ENCODE data around the gene TCOF1. TPM values are rescaled to one million over a fixed set of nuclear protein-coding genes. Genes with fewer than 3 reads are reported as not detected.
A peak's percentile ranks its signal among the peaks of the same experiment; 100 is the strongest.

TCOF1 gene
- polyA plus RNA-seq, 4 donors = 29.5 to 46.3 (median 36.9) TPM

DNA sequence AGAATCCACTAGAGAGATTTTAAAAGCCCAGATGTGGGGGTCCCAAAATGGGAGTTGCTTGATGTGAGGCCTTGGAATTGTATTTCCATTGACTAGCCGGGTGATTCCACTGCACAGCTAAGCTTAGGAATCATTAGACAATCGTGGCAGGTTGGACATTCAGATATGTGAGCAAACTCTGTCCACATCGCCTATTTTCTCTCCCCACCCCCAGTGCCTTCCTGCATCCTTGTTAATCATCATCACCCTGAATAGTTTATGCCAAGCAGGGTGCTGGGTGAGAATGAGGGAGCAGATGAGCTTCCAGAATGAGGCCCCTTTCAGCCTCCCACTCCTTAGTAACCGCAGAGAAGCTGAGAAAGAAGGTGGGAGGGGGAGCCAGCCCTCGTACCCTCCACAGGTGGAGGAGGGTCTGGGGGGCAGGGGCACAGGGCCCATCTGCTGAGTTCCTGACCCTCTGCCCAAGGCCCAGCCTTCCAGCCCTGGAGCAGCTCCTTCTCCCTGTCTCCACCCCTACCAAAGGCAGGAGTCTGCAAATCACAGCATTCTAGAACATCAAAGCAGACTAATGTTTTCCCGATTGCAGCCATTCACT, 7.7 kb upstream of the TCOF1 start:
- no peak for DNase-seq (ENCODE audit: low read depth in 4 of 4, low spot score in 2 of 4)

- peak in 2 of 4 donors; percentile 19 to 56 for DNase-seq (ENCODE audit: low read depth in 4 of 4, low spot score in 2 of 4)
Observed at GRCh38 chr5:150350524-150351344, 6.8 kb upstream of the TCOF1 start.

DNA sequence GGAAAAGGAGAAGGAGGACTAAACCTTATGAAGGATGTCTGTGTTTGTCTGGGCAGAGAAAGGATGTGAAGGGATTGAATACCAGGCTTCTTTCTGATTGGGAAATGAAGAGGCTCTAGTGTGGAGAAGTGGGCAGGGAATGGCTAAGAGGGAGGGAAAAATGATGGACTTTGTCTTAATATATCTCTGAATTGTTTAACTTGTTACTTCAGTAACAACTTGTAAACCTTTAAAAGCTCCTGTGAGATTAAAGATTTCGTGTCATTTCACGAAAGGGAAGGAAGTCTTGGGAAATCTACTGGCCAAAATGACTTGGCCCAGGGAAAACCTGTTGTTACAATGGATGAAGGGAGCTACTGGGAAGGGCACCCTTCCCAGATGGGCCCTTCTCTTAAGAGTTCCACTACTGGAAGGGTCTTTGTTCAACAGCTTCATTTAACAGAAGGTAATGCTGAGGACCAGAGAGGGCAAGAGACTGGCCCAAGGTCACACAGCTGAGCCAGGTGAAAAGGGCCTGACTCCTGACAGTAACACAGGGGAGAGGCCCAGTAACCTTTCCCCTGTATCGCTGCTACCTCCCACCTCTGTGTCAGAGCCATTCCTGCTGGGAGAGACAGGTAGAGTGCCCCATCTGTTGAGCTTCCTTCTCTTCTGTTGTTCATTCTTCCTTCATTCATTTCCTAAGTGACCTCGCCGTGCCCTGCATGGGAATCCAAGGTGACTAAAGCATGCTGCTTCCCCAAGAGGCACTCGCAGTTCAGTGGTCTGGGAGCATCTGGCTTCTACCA, 5.1 kb upstream of the TCOF1 start:
- DNase-seq (ENCODE audit: low read depth in 4 of 4, low spot score in 2 of 4) = no peak

DNA sequence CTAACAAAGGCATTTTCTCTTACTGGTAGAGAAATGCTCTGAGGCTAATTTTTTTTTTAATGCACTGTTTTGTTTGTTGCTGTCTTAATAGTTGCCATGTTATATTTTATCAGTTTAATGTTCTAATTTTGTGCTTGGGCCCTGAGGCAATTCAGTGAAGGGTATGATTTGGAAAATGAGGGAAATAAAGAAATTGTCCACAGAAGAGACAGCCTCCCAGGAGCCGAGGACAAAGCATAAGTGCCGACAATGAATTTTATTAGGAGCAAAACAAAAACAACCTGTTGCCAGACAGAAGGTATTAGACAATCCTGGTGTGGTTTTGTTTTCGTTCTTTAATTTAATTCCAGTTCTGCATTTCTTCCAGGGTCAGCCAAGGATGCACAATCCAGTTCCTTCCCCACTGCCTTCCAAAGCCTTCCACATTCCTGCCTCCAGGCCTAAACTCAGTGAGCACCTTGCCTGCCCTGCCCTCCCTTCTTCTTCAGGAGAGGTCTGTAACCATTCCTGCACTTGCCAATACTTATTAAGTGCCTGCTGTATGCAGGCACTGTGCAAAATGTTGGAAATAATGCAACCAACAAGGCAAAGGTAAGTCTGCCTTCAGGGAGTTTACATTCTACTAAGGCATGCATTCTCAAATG, 4.3 kb upstream of the TCOF1 start:
- no peak for DNase-seq (ENCODE audit: low read depth in 4 of 4, low spot score in 2 of 4)

DNA sequence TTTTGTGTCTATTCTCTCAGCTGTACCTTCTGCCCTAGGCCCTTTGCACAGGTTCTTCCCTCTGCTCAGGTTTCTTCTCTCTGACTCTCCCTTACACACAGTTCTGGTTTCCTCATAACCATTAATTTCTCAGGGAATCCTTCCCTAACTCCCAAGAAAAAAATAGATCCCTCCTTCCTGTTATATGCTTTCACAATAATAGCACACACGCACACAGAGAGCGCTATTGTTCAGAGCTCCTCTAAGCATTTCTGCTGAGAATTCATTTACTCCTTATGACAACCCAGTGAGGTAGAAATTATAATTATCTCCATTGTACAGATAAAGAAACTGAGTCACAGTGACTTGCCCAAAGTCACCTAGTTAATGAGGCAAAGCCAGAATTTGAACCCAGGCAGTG, 1.7 kb upstream of the TCOF1 start:
- DNase-seq (ENCODE audit: low read depth in 4 of 4, low spot score in 2 of 4) = no peak

- DNase-seq (ENCODE audit: low read depth in 4 of 4, low spot score in 2 of 4) = no peak
Observed at GRCh38 chr5:150356575-150357294, 762 bp upstream of the TCOF1 start.

- no peak for DNase-seq (ENCODE audit: low read depth in 4 of 4, low spot score in 2 of 4)
Observed at GRCh38 chr5:150358261-150359095, 981 bp downstream of the TCOF1 start.

GRCh38 chr5:150361301-150361700, 3.8 kb downstream of the TCOF1 start:
- no peak for DNase-seq (ENCODE audit: low read depth in 4 of 4, low spot score in 2 of 4)

DNA sequence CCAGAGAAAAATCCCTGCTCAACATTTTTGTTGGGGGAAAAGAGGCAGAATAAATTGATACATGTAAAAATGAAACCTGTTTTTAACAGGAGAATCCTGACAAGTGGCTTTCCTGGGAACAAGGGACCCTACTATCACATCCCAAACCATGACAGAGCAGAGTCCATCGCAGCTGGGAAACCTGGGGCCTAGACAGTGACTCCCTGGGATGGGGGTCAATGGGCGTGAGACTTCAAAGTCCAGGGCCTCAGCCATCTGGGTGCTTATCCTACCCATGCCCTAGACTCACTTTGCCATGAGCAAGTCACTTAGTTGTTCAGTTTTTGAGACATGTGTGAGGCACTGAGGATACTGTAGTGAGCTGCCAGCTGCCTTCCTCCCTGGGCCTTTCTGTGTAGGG, 5.7 kb downstream of the TCOF1 start:
- DNase-seq (ENCODE audit: low read depth in 4 of 4, low spot score in 2 of 4) = no peak

GRCh38 chr5:150364004-150364403, 6.5 kb downstream of the TCOF1 start:
- no peak for DNase-seq (ENCODE audit: low read depth in 4 of 4, low spot score in 2 of 4)

DNA sequence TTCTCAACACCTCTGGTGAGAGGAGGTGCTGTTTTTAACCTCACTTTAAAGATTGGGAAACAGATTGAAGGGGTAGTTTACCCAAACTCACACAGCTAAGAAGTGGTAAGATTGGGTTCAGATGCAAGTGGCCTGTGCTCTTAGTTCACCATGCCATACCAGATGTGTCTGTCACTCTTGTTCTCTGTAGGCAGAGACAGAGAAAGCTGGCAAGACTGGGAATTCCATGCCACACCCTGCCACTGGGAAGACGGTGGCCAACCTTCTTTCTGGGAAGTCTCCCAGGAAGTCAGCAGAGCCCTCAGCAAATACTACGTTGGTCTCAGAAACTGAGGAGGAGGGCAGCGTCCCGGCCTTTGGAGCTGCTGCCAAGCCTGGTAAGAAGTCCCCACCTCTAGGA, 11.0 kb downstream of the TCOF1 start:
- no peak for DNase-seq (ENCODE audit: low read depth in 4 of 4, low spot score in 2 of 4)

DNA sequence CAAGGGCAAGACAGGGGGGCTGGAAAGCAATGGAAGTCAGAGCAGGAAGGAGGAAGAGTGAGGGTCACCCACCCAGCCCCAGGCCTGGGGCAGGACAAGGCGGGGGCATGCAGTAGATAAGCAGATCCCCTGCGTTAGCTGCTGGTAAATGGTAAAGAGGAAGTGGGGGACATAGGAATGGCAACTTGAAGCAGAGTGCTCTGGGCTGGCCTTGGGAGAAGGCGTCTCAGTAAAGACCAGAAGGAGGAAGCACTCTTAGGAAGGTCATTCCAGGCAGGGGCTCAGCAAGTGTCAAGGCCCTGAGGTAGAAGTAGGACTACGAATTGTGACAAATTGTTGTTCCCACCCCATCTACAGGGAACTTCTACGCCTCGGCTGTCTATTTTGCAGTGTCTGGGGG, 15.1 kb downstream of the TCOF1 start:
- DNase-seq (ENCODE audit: low read depth in 4 of 4, low spot score in 2 of 4) = no peak

GRCh38 chr5:150374651-150375050, 17.2 kb downstream of the TCOF1 start:
- no peak for DNase-seq (ENCODE audit: low read depth in 4 of 4, low spot score in 2 of 4)

- DNase-seq (ENCODE audit: low read depth in 4 of 4, low spot score in 2 of 4) = no peak
Observed at GRCh38 chr5:150376799-150377771, 19.6 kb downstream of the TCOF1 start.

DNA sequence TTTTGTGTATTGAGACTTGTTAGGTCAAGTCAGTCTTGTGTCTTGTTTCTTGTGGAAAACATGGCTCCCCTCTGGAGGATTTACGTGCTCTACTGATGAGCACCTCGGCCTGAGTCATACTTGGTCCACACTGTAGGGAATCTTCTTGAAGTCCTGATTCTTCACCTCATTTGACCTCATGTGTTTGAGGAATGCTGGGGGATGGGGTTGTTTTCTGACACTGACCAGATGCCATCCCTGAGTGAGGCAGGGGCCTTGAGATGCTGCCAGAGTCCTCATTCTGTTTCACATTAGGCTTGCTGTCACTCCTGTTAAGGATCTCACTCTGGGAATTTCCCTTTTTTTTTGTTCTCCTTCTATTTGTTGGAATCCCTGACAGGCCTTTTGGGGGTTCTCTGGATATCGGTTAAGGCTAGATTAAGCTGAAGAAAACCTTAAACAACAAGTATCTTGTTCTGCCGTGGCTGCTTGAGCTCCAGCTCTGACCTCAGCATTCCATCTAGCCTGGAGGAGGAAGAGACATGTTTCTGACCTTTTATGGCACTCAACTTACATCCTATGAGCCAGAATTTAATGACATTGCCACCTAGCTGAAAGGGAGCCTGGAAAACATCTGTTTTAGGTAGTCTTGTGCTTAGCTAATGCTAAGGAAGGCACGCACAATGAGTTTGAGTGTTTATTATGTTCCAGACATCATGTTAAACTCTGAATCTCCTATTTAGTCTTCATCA, 20.6 kb downstream of the TCOF1 start:
- DNase-seq (ENCODE audit: low read depth in 4 of 4, low spot score in 2 of 4) = no peak

DNA sequence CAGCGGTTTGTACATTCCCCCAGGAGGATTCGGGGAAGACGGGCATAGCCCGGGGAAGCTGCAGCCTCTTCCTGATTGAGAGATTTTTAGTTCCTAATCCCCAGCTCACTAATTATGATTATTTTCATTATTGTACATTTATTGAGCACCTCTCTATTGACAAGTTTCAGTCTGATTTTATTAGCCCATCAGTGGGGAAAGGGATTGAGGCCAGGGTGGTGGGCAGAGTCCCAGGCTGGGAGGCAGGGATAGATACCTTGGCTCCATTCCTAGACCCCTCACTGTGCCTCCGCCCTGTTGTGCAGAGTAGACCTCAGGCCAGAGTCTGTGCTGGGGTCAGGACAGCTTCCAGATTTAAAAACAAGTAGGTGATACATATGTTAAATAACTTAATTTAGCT, 27.2 kb downstream of the TCOF1 start:
- DNase-seq (ENCODE audit: low read depth in 4 of 4, low spot score in 2 of 4) = no peak

GRCh38 chr5:150386024-150386855, 28.7 kb downstream of the TCOF1 start:
- DNase-seq (ENCODE audit: low read depth in 4 of 4, low spot score in 2 of 4) = no peak

Measured in left renal cortex interstitium (tissue), 4 donors.